Caki2 (cell line): ENCODE data around the gene MAD1L1. TPM values are rescaled to one million over a fixed set of nuclear protein-coding genes. Genes with fewer than 3 reads are reported as not detected.

Experiments used
- DNase-seq: peaks from one replicate; pipeline ENCODE4 v3.0.0-alpha.2; 2015; ENCODE audit warnings: low read depth
- in situ Hi-C: cut with HindIII; loops from 2 replicates; pipeline ENCODE4 v1.10.0; 2016; ENCODE audit warnings: low sequenced_read_pairs, low pct_unique_long_range_greater_than_20kb, mixed read lengths
- total RNA-seq: library from RNA; depleted of rRNA; stranded (reverse); fragments of >200 nt; shearing (Covaris generic); gene quantifications from 2 replicates; pipeline ENCODE4 v1.2.3, GENCODE V29; 2014; ENCODE audit warnings: low replicate concordance

The MAD1L1 gene
- total RNA-seq, 1 experiment from 2014 or later: 123 TPM

DNA sequence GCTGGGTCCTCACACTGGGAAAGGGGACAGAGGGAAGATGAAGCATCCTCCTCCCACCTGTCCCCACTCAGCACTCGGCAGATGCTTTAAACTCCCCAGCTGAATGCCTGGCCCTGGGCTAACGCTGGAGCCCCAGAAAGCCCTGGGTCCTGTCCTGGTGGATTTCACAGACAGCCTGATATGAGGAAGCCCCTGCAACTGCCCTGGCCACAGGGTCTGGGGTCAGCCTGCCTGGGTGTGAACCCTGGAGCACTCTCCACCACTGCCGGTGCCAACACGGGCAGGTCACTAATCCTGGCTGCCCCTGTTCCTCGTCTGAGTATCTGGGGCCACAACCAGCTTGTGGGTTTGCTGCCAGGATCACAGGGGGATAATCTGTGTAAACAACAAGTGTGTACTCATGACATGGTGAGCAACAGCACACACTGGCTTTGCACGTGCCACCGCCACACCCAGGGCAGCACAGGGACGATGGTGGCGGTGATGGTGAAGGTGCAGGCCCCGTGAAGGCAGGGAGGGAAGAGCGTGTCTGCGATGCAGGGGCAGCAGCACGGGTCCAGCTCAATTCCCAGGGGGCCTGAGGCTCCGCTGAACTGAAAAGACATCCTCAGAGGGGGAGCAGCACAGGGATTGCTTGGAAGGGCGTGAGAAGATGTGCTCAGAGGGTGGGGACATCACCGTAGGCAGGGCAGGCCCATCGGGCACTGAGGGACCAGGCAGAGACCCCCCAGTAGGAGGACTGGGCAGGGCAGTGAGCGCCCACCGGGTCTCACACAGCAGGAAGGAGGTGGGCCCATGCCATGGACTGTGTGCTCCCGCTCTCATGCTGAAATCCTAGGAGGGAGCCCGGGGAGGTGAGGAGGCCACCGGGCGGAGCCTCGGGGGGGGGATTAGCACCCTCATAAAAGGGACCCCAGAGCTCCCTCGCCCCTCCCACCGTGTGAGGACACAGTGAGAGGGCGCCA is 238.7 kb downstream of the MAD1L1 start:
- no peak for DNase-seq
- in situ Hi-C loops: no loop called here

DNA sequence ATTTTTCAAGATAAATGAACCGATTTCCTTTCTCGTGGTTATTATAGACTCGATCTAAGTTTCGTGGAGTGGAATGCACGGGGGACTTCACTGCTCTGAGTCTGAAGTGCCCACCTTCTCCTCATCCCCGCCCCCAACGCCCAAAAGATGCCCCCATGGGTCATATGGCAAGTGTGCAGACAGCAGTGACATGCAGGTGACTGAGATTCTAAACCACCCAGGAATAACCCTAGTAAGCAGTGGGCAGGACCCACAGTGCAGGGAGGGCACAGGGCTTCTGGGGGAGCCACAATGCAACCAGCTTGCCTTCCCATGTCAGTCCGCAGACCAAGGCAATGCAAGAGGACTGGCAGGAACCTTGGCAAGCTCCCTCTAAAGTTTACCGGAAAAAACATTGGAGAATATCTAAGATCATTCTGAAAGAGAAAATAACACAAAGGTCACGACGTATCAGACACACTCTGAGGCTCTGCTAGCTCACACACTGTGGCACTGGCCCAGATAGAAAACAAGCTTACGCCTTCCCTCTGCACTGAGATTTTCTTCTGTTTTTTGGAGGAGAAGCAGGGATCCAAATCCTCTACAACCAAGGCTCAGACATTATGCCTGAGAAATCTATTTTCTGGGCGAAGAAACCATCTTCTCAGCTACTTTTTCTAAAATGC is 239.6 kb downstream of the MAD1L1 start:
- DNase-seq: no peak
- in situ Hi-C loops: no loop called here

DNA sequence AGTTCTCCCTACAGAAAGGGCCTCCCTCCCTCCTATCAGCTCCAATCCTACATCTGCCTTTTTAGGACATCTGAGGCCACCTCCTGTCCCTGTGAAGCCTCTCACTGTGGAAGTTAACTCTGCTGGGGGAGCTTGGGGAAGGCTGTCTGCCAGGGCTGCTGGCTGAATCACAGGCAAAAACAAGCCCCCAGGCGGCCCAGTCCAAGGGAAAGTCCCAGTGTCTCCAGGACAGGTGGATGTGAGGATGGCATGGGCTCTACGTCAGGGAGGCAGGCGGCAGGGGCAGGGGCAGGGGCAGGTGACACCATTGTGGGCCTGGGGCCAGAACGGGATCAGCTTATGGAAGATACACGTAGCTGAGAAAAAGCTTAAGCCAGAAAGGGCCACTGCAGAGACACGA is 240.2 kb downstream of the MAD1L1 start:
- in situ Hi-C loops: no loop called here
- no peak for DNase-seq

DNA sequence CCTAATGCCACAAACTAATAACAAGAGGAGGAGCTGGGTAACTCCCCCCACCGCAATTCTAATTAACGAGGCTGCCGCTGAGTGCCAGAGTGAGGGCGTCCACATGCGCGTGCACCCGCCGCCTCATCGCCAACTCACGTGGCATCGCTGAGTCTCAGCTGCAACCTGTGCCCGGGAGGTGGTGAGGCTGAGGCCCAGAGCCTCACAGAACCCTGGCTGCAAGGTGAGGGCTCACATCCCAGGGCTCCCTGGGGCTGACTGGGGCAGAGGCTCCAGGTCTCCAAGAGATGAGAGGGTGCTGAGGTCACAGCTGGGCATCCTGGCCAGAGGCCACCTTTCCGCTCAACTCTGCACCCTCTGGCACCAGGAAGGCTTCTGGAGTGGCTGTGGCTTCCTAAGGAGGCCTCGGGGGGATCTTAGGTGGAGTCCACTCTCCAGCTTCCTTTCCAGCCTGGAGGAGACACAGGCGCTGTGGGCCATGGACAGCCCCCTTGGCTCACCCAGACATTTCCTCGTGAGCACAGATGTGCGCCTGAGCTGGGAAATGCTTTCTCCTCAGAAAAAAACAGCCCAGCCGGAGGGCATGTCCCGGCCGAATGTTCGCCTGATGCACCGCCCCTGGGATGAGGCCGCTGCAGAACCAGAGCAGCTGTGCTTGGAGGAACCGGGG is 242.6 kb downstream of the MAD1L1 start:
- no peak for DNase-seq
- in situ Hi-C loops: no loop called here

DNA sequence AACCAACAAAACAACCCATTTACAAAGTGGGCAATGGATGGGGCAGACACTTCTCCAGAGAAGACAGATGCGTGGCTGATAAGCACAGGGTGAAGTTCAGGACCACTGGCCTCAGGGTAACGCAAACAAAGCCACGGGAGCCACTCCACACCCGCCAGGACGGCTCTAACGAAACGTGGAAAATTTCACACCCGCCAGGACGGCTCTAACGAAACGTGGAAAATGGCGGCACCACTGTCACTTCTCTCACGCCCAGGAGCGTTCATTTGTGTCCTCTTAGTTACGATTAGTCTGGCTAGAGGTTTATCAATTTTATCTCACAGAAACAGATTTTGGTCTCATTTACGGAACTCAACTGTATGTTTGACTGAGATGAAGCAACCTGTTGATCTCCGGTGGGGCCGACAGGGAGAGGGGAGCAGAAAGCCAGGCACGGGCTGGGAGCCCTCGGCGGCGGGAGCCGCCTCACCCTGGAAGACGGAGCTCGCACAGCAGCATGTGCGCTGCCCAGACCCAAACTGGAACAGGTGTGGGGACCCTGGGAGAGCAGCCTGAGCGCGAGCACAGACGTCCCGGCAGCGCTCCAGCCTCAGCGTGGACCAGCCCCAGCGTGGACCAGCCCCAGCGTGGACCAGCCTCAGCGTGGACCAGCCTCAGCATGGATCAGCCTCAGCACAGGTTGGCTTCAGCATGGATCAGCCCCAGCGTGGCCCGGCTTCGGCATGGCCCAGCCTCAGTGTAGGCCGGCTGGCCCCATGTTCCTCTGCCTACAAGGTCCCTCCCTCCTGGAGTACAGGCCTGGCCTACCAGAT is 243.5 kb downstream of the MAD1L1 start:
- no peak for DNase-seq
- in situ Hi-C loops: no loop called here

DNA sequence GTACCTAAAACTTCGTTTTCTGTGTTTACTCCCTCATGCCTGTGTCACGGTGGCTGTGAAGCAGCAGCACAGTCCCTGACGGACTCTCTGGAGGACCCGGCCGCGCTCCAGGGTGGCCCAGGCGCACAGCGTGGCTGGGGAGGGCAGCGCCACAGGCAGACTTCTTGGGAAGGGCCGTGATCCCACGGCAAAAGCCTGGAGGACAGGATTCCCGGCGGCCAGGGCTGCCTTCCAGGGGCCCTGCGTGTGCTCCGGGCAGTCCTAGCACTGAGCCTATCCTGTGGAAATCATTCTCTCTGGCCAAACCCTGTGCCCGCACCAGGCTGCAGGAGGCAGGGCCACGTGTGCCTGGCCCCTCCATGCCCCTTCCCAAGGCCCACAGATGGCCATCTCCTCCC is 244.2 kb downstream of the MAD1L1 start:
- in situ Hi-C loops: no loop called here
- no peak for DNase-seq

DNA sequence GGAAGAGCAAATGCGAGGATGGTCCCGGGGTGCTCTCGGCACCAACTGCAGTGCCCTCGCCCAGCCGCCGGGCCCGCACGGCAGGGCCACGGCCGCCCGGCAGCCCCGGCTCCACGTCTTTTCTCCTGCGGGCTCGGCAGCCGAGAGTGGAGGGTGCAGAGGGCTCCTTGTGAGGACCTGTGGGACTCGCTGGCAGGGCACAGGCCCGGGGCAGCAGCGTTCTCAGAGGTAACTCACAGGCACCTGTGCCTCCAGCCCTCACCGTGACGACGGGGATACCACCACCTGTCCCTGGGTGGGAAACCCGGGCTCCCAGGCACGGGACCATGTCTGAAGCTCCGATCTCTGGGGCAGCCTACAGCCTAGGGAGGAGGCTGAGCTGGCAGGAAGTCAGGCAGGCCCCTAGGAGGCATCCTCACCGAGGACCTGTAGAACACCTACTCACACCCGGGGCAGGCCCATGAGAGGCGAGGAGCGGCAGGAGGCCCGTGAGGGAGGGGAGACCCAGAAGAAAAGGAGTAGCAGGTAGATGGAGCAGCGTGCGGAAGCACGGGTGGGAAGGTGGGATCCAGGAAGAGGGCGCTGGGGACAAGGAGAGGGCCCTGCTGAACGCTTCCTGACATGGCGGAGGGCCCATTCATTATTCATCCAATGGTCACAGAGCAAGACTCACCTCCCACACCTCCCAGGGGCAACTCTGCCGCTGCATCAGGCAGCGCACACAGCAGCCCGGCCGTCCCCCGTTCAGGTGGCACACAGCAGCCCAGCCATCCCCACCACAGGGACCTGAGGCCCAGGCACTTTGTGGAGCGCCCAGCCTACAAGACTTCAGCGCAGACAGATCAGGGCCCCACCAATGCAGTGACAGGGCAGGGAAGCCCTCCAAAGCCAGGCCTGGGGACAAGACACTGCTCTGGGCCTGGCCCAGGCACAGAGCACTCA is 244.9 kb downstream of the MAD1L1 start:
- in situ Hi-C loops: no loop called here

DNA sequence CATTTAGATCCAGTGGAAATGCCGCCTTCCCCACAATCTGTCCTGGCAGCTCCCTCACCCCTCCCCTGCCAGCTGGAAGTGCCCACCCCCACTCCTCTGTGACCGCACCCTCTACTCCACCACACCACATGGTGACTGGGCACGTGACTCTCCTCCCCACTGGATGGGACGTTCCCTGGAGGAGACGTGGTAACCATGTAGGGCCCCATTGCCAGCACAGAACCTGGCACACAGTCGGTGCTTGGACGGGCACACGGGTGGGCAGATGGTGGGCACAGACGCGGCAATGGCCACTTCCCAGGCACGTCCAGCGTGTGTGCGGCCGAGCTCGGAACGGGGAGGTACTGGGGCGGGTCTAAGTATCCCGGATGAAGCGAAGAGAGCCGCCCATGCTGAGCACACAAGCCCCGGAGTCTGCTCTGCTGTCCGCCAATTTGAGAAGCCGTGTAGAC is 245.6 kb downstream of the MAD1L1 start:
- in situ Hi-C loops: no loop called here
- DNase-seq: no peak

More for the DNA sequence above, 244.9 kb downstream of the MAD1L1 start:
- DNase-seq: no peak

DNA sequence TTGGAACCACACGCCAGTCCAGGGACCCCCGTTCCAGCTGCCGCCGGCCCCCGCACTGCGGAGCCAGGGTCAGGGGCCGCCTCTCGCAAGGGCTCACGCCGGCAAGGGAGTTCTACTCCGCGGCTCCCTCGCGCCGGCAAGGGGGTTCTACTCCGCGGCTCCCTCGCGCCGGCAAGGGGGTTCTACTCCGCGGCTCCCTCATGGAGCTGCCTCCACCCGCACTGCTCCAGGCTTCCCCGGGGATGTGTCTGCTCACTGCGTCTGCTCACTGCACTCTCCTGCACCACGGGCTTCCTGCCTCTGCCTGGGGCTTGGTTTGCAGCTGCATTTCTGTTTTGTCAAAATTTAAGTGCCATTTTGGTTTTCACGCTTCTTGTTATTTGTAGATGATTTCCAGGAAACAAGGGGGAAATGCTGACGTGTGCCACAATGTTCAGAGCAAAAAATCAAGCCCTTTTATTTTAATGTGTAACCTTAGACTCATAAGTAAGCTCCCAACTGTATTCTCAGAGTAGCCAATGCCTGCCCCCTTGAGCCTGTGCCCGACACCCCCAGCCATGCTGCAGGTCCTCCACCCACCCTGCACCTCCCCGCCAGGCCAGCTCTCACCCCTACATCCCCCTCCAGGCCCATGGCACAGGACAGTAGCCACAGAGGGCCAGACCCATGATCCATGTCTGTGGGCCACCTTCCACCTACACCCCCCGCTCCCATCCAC is 246.2 kb downstream of the MAD1L1 start:
- in situ Hi-C loops: no loop called here
- no peak for DNase-seq

DNA sequence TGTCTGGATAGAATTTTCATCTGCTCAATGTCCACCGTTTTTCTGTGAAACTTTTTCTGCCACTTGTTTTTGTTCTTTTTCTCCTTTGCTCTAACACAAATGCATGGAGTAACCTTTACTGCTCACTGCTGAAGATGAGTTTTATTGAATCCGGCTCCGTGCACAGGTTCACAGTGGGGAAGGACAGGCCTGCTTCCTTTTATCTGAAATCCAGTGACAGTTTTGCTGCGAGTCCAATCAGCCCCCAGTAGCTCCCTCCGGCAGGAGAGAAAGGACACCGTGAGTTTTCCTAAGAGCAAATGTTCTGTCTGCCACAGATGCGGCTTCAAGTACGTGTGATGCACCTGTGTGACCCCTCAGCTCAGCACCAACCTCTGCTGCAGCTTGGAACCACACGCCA is 246.8 kb downstream of the MAD1L1 start:
- in situ Hi-C loops: no loop called here
- DNase-seq: no peak

DNA sequence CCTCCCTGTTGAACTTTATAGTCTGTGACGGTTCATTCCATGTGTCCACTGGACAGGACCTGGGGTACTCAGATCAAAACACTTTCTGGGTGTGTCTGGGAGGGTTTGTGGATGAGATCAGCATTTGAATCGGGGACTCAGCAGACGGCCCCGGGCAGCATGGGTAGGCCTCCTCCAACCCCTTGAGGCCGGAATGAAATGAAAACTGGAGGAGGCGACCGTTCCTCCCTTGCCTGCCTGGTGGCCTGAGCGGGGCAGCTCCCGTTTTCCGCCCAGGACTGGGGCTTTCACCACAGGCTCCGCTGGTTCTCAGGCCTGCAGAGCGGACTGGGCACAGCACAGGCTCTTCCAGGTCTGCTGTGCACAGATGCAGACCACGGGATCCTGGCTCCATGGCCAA is 247.7 kb downstream of the MAD1L1 start:
- in situ Hi-C loops: no loop called here
- DNase-seq: no peak

DNA sequence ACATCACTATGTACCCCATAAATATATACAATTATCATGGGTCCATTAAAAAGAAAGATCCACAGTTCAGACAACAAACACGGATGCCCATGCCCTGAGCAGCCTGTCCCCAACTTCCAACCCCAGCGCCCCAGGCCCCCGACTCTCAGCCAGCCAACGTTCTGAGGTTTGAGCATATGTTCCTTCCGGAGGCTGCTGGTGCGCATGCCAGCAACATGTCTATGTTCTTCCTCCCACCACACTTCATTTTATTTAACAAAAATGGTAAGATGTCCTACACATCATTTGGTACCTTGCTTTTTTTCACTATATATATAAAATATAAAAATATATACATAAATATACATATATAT is 250.9 kb downstream of the MAD1L1 start:
- in situ Hi-C loops: no loop called here
- DNase-seq: no peak

DNA sequence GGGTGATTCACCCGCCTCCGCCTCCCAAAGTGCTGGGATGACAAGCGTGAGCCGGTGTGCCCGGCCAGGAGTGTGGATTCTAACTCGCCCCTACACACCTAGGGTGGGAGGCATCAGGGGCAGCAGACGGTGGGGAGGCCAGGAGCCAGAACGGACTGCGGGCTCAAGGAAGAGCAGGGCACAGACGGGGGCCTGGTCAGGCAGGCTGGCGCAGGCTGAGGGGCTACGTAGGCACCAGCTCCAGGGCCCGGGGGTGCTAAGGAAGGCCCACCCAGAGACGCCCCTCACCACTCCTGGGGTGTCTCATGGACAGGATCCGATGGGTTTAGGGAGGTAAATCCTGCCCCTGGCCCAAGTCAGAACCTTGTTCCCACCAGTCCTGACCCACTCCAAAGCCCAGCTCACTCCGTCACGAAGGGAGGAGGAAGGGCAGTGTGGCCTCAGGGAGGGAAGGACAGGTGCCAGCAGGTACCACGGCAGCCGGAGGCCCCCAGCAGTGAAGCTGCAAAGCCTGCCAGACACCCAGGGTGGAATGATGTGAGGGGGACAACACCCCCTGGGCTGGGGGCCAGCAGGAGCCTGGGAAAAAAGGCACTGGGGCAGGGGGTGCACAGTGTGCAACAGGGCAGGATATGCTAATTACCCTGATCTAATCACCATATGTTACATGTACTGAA is 251.4 kb downstream of the MAD1L1 start:
- DNase-seq: no peak
- in situ Hi-C loops: no loop called here

DNA sequence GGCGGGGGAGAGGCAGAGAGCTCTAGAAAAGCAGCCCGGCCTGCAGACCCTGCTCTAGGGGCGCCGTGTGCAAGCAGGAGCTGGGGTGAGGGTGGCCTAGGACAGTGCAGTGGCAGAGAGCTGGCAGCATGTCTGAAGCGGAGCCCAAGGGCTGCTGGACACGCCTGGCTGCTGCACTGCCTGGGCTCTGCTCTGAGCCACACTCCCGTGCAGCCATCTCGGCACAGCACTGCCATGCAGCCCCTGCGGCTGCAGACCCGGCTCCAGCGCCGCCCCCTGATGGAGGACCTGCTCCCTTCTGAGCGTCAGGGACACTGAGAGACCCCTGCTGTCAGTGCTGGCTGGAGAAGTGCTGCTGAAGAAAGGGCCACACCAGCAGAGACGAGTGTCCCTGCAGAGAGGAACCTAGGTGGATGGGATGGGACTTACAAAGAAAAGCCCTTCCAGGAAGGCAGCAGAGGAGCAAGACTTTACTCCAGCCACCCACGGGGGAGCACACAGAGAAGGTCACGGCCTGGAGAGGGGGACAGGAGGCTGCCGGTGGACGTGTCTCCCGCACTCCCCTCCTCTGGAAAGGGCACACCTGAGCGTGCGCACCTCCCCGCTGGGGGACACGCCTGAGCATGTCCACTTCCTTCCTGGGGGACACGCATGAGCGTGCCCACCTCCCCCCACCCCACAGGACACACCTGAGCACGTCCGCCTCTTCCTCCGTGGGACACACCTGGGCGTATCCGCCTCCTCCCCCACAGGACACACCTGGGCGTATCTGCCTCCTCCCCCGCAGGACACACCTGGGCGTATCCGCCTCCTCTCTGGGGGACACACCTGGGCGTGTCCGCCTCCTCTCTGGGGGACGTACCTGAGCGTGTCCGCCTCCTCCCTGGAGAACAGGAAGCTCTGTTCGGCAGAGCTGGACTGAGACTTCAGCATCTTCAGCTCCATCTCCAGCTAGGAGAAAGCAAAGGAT is 252.9 kb downstream of the MAD1L1 start:
- in situ Hi-C loops: no loop called here

More for the DNA sequence above, 252.9 kb downstream of the MAD1L1 start:
- no peak for DNase-seq
